ENCODE measurements around the gene ESYT1.

DNA sequence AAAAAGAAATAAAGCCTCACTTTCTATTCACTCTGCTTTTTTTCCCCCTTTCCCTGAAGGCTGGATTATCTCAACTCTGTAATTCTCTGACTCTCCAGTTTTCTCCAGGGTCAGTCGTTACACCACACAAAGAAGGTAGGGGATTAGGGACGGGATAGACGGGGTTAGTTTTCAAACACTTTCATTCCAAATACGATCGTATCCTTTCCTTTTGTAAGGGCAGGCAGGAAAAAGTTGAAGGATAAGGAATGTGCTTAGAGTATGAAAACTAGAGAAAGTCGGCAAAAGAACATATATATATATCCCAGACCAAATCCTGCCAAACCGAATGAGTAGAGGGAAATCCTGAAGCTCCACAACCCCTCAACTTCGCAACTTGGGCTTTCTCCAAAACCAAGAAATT, 581 bp upstream of the ESYT1 start:
- TF ChIP-seq EZH2phosphoT487 (IDR thresholded peaks at IDR 0.05; ENCODE audit: borderline replicate concordance, low read depth, low read length): no peak
- TF ChIP-seq, protein P1, sequence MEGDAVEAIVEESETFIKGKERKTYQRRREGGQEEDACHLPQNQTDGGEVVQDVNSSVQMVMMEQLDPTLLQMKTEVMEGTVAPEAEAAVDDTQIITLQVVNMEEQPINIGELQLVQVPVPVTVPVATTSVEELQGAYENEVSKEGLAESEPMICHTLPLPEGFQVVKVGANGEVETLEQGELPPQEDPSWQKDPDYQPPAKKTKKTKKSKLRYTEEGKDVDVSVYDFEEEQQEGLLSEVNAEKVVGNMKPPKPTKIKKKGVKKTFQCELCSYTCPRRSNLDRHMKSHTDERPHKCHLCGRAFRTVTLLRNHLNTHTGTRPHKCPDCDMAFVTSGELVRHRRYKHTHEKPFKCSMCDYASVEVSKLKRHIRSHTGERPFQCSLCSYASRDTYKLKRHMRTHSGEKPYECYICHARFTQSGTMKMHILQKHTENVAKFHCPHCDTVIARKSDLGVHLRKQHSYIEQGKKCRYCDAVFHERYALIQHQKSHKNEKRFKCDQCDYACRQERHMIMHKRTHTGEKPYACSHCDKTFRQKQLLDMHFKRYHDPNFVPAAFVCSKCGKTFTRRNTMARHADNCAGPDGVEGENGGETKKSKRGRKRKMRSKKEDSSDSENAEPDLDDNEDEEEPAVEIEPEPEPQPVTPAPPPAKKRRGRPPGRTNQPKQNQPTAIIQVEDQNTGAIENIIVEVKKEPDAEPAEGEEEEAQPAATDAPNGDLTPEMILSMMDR (conservative IDR thresholded peaks at IDR 0.05; ENCODE audit: low read length): no peak
